SK-N-SH (cell line): ENCODE measurements around the gene ITCH.

Experiments used
- ELF1 ChIP-seq: IDR thresholded peaks from 2 replicates; pipeline ENCODE4 v1.4.0; 2012
- EP300 ChIP-seq, 2 experiments: IDR thresholded peaks; 2 replicates each; pipeline versions ENCODE4 v1.4.0 to v1.6.1; 2012; ENCODE audit warnings: borderline replicate concordance in 1 of 2, low read depth in 1 of 2, low read length in 1 of 2
- FOSL2 ChIP-seq: IDR thresholded peaks from 2 replicates; pipeline ENCODE4 v1.4.0; 2012; ENCODE audit warnings: low read depth, mild to moderate bottlenecking, moderate library complexity, borderline replicate concordance
- FOXJ3 ChIP-seq: sonication (generic); formaldehyde crosslinking; IDR thresholded peaks from 2 replicates; pipeline ENCODE4 v1.5.1; 2020; ENCODE audit warnings: mild to moderate bottlenecking, missing genetic modification reagents
- FOXM1 ChIP-seq: IDR thresholded peaks from 2 replicates; pipeline ENCODE4 v1.4.0; 2012; ENCODE audit warnings: low read depth, mild to moderate bottlenecking
- GABPA ChIP-seq: IDR thresholded peaks from 2 replicates; pipeline ENCODE4 v1.4.0; 2012; ENCODE audit warnings: low read depth, mild to moderate bottlenecking
- IRF3 ChIP-seq: fragments of 150-350 bp; IDR thresholded peaks from 2 replicates; pipeline ENCODE4 v1.6.1; 2016; ENCODE audit warnings: mild to moderate bottlenecking, low read depth, low read length
- MAX ChIP-seq: IDR thresholded peaks from 2 replicates; pipeline ENCODE4 v1.4.0; 2012; ENCODE audit warnings: low read depth
- PBX3 ChIP-seq: IDR thresholded peaks from 2 replicates; pipeline ENCODE4; 2012
- POLR2AphosphoS5 ChIP-seq: IDR thresholded peaks from 2 replicates; pipeline ENCODE4 v1.6.1; 2012; ENCODE audit warnings: low read depth, low read length
- TAF1 ChIP-seq: IDR thresholded peaks from 2 replicates; pipeline ENCODE4 v1.6.1; 2012; ENCODE audit warnings: low read depth, mild to moderate bottlenecking, low read length, moderate library complexity, borderline replicate concordance
- TCF12 ChIP-seq: IDR thresholded peaks from 2 replicates; pipeline ENCODE4 v1.4.0; 2012
- ZBTB33 ChIP-seq: IDR thresholded peaks from 2 replicates; pipeline ENCODE4 v1.4.0; 2012; ENCODE audit warnings: low read depth, borderline replicate concordance
- TF ChIP-seq, protein P1 (sequence below): fragments of 200-600 bp; sonication (generic); IDR thresholded peaks from 2 replicates; pipeline ENCODE4 v1.6.1; 2017; ENCODE audit warnings: antibody characterized with exemption, mild to moderate bottlenecking, moderate library complexity

DNA sequence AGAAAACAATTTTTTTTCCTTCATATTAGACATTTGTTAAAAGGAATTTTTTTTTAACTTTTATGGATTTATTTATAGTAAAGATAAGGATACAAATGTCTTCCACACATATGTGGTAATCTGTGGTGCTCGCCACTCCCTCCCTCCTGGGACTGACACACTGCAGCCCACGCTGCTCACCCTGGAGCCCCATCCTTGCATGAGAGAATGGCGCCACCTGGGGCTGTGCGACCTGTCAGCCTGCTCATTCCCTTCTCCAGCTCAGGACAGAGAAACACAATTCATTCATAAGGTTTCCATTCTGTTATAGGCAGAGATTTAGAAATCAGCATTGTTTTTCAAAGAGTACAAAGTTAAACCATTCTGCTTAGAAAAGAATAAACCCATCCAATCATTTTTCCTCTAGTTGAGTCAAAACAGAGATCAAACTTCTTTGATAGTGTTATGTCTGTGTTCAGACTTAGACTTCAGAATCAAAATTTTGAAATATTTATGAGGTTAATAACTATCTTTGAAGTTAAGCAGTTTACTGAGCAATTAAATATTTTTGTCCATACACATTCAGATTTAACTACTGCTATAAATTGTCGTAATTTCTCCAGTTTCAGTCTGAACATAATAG, 110.3 kb downstream of the ITCH start:
- TF ChIP-seq, protein P1, sequence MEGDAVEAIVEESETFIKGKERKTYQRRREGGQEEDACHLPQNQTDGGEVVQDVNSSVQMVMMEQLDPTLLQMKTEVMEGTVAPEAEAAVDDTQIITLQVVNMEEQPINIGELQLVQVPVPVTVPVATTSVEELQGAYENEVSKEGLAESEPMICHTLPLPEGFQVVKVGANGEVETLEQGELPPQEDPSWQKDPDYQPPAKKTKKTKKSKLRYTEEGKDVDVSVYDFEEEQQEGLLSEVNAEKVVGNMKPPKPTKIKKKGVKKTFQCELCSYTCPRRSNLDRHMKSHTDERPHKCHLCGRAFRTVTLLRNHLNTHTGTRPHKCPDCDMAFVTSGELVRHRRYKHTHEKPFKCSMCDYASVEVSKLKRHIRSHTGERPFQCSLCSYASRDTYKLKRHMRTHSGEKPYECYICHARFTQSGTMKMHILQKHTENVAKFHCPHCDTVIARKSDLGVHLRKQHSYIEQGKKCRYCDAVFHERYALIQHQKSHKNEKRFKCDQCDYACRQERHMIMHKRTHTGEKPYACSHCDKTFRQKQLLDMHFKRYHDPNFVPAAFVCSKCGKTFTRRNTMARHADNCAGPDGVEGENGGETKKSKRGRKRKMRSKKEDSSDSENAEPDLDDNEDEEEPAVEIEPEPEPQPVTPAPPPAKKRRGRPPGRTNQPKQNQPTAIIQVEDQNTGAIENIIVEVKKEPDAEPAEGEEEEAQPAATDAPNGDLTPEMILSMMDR = peak; percentile 55
- TF ChIP-seq PBX3 = no peak
- no peak for TF ChIP-seq IRF3
- no peak for TF ChIP-seq GABPA
- TF ChIP-seq ZBTB33 = no peak
- TF ChIP-seq POLR2AphosphoS5 = no peak
- TF ChIP-seq EP300 (IDR thresholded peaks at IDR 0.05; ENCODE audit: borderline replicate concordance in 1 of 2, low read depth in 1 of 2, low read length in 1 of 2) = no peak
- no peak for TF ChIP-seq TAF1
- TF ChIP-seq FOXM1 = no peak
- no peak for TF ChIP-seq TCF12
- TF ChIP-seq MAX = no peak
- TF ChIP-seq FOSL2 = no peak
- TF ChIP-seq ELF1 = no peak
- TF ChIP-seq FOXJ3 = no peak
